Neuronal stem cell (in vitro differentiated cells): ENCODE measurements around the gene SCRN2.
A peak's percentile ranks its signal among the peaks of the same experiment; 100 is the strongest.

Experiments used
- DNase-seq: peaks from one replicate; pipeline ENCODE4 v3.0.0-alpha.2; 2013; ENCODE audit warnings: low spot score
- H2AFZ ChIP-seq: one replicate; pipeline ENCODE4 v1.6.1; 2013; ENCODE audit warnings: mild to moderate bottlenecking, low read length, inconsistent platforms
- H2AK5ac ChIP-seq: 2 replicates; pipeline ENCODE4 v1.6.1; 2013; ENCODE audit warnings: low read depth, mild to moderate bottlenecking, inconsistent platforms, low read length, moderate library complexity, mixed read lengths
- H2BK120ac ChIP-seq: 2 replicates; pipeline ENCODE4 v1.6.1; 2013; ENCODE audit warnings: low read depth, mild to moderate bottlenecking, inconsistent platforms, low read length, moderate library complexity, mixed read lengths
- H2BK12ac ChIP-seq: one replicate; pipeline ENCODE4 v1.6.1; 2013; ENCODE audit warnings: low read length, inconsistent platforms
- H2BK15ac ChIP-seq: 2 replicates; pipeline ENCODE4 v1.6.1; 2013; ENCODE audit warnings: mild to moderate bottlenecking, low read length, inconsistent platforms, mixed read lengths
- H2BK5ac ChIP-seq: one replicate; pipeline ENCODE4 v1.6.1; 2013; ENCODE audit warnings: inconsistent platforms, mild to moderate bottlenecking, low read length, moderate library complexity
- H3K14ac ChIP-seq: one replicate; pipeline ENCODE4 v1.6.1; 2013; ENCODE audit warnings: low read length, inconsistent platforms
- H3K18ac ChIP-seq: 2 replicates; pipeline ENCODE4 v1.6.1; 2013; ENCODE audit warnings: low read length, inconsistent platforms
- H3K23ac ChIP-seq: 2 replicates; pipeline ENCODE4 v1.6.1; 2013; ENCODE audit warnings: low read depth, mild to moderate bottlenecking, mixed read lengths, low read length, inconsistent platforms; ENCODE audit not compliant: poor library complexity
- H3K27ac ChIP-seq: replicated peaks from 3 replicates; pipeline ENCODE4 v1.5.1; 2013; ENCODE audit warnings: low read length, inconsistent platforms
- H3K27me3 ChIP-seq, 3 experiments: 2 replicates each; pipeline ENCODE4 v1.6.1; 2013; ENCODE audit warnings: low read length in 3 of 3, mild to moderate bottlenecking in 2 of 3, inconsistent platforms in 1 of 3, low read depth in 1 of 3, mixed read lengths in 1 of 3, moderate library complexity in 1 of 3; ENCODE audit not compliant: control insufficient read depth in 3 of 3, insufficient read depth in 3 of 3
- H3K36me3 ChIP-seq, 2 donors: replicated peaks in 1 of 2; 2 replicates each; pipeline ENCODE4 v1.6.1; 2013; ENCODE audit warnings: low read length in 2 of 2; ENCODE audit not compliant: control insufficient read depth in 2 of 2, insufficient read depth in 2 of 2
- H3K4ac ChIP-seq: 2 replicates; pipeline ENCODE4 v1.6.1; 2013; ENCODE audit warnings: inconsistent platforms, mild to moderate bottlenecking, low read length, moderate library complexity
- H3K4me1 ChIP-seq, 2 donors: 1 replicate in 1 of 2; 2 replicates in 1 of 2; pipeline ENCODE4 v1.6.1; 2013; ENCODE audit warnings: low read length in 2 of 2, low read depth in 1 of 2; ENCODE audit not compliant: control insufficient read depth in 2 of 2, insufficient read depth in 1 of 2
- H3K4me2 ChIP-seq: one replicate; pipeline ENCODE4 v1.6.1; 2013; ENCODE audit warnings: mild to moderate bottlenecking, low read length, inconsistent platforms; ENCODE audit not compliant: insufficient read depth, poor library complexity, severe bottlenecking
- H3K4me3 ChIP-seq, 2 donors: 2 replicates each; pipeline ENCODE4 v1.5.1; 2013; ENCODE audit warnings: low read length in 2 of 2, mild to moderate bottlenecking in 2 of 2, inconsistent platforms in 1 of 2, moderate library complexity in 1 of 2
- H3K79me1 ChIP-seq: one replicate; pipeline ENCODE4 v1.6.1; 2013; ENCODE audit warnings: low read depth, mild to moderate bottlenecking, inconsistent platforms, low read length, moderate library complexity
- H3K9ac ChIP-seq: one replicate; pipeline ENCODE4 v1.6.1; 2013; ENCODE audit warnings: mild to moderate bottlenecking, low read depth, low read length, inconsistent platforms; ENCODE audit not compliant: poor library complexity
- H3K9me3 ChIP-seq, 2 donors: replicated peaks in 1 of 2; 2 replicates each; pipeline versions ENCODE3 to v1.6.1; 2013; ENCODE audit warnings: low read length in 2 of 2, mild to moderate bottlenecking in 2 of 2, inconsistent platforms in 1 of 2, low read depth in 1 of 2, mixed read lengths in 1 of 2, moderate library complexity in 1 of 2; ENCODE audit not compliant: control insufficient read depth in 2 of 2, insufficient read depth in 1 of 2
- H4K8ac ChIP-seq: one replicate; pipeline ENCODE4 v1.6.1; 2013; ENCODE audit warnings: low read depth, mild to moderate bottlenecking, inconsistent platforms, low read length, moderate library complexity
- H4K91ac ChIP-seq: one replicate; pipeline ENCODE4 v1.6.1; 2013; ENCODE audit warnings: low read length, low read depth, mild to moderate bottlenecking, inconsistent platforms; ENCODE audit not compliant: poor library complexity
- WGBS, 2 donors: extraction: QIAGEN DNeasy Blood & Tissue Kit; methylation state at CpG; one replicate each; pipeline ENCODE4 v1.1.7; 2013; ENCODE audit warnings: missing lambda C conversion rate in 2 of 2, mixed read lengths in 1 of 2; ENCODE audit not compliant: insufficient read length in 2 of 2, insufficient replicate concordance in 1 of 2; ENCODE audit errors: extremely low coverage in 2 of 2; 5-methylcytosine and 5-hydroxymethylcytosine counted together

SCRN2 gene

GRCh38 chr17:47864791-47865216, 23.7 kb upstream of the SCRN2 start:
- H3K27ac ChIP-seq, result no peak overlapping the region
- DNase-seq, result no peak
- no peak overlapping the region for H3K4me3 ChIP-seq
- no peaks in the 10 kb centered on the region for H3K36me3 ChIP-seq
- H3K23ac ChIP-seq, result peak overlapping the region; percentile 37
- H3K4me1 ChIP-seq, result peaks cover 0 to 2% of the 10 kb centered on the region in 2 donors
- H3K9ac ChIP-seq, result no peak overlapping the region
- H3K79me1 ChIP-seq, result no peaks in the 10 kb centered on the region
- no peak overlapping the region for H2BK12ac ChIP-seq
- peaks cover 0 to 72% (median 0%) of the 10 kb centered on the region in 3 experiments for H3K27me3 ChIP-seq
- no peak overlapping the region for H4K91ac ChIP-seq
- no peak overlapping the region for H2BK120ac ChIP-seq
- H3K14ac ChIP-seq, result no peak overlapping the region
- H3K4me2 ChIP-seq, result no peak overlapping the region
- H3K4ac ChIP-seq, result no peak overlapping the region
- peak overlapping the region; percentile 91 for H2AK5ac ChIP-seq
- no peak overlapping the region for H2AFZ ChIP-seq
- no peak overlapping the region for H3K18ac ChIP-seq
- no peak overlapping the region for H2BK15ac ChIP-seq
- no peak overlapping the region for H2BK5ac ChIP-seq
- no peaks in the 10 kb centered on the region for H3K9me3 ChIP-seq
- H4K8ac ChIP-seq, result no peak overlapping the region
- WGBS, 2 donors, result no CpG with 5 or more reads among the region's 7 CpGs

DNA sequence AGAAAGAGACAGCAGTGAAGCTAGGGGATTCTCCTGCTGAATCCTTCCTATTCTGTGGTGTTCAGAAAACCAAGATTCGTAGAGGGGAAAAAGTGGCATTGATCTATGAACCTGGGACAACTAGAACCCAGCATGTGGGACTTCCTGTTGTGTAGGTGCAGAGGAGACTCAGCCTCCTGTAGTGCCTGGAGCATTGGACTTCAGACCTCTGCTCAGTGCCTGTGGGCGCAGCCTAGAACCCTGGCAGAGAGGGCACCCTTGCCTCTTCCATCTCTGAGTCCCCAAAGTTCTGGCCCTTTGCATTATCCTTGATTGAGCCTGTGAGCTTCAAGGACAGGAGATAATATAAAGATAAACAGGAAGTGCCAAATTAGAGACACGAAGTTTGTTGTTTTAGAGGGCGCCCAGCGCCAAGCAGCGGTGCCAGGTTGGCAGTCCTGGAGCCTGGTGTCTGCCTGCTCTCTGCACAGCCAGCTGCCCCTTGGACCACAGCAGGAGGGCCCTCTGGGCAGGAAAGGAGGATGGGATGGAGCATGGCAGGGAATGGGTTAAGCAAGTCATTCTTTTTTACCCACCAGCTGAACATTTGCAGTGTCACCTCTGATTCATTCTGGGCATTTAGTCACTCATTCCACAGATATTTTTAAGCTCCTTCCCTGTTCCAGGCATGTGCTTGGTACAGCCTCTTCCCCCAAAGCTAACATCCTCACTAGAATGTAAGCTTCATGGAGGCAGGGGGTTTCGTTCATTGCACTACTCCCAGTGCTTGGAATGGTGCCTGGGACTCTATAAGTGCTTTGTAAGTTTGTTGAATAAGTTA, 21.8 kb upstream of the SCRN2 start:
- no peaks in the 10 kb centered on the region for H3K79me1 ChIP-seq
- H3K23ac ChIP-seq, result no peak overlapping the region
- H3K4me3 ChIP-seq, result no peak overlapping the region
- H2BK12ac ChIP-seq, result no peak overlapping the region
- H4K91ac ChIP-seq, result no peak overlapping the region
- no peak overlapping the region for H3K9ac ChIP-seq
- no peak overlapping the region for H3K4me2 ChIP-seq
- no peak overlapping the region for H3K14ac ChIP-seq
- no peak overlapping the region for H2BK15ac ChIP-seq
- no peaks in the 10 kb centered on the region for H3K4me1 ChIP-seq
- no peak overlapping the region for H3K4ac ChIP-seq
- H2BK5ac ChIP-seq, result no peak overlapping the region
- no peak overlapping the region for H3K18ac ChIP-seq
- H2AK5ac ChIP-seq, result no peak overlapping the region
- no peak overlapping the region for H2BK120ac ChIP-seq
- no peak for DNase-seq
- no peak overlapping the region for H4K8ac ChIP-seq
- no CpG with 5 or more reads among the region's 7 CpGs for WGBS, 2 donors
- no peak overlapping the region for H2AFZ ChIP-seq
- H3K27me3 ChIP-seq, result peaks cover 0 to 72% (median 0%) of the 10 kb centered on the region in 3 experiments
- no peaks in the 10 kb centered on the region for H3K9me3 ChIP-seq
- H3K36me3 ChIP-seq, result no peaks in the 10 kb centered on the region
- H3K27ac ChIP-seq, result no peak overlapping the region

GRCh38 chr17:47860386-47860785, 19.3 kb upstream of the SCRN2 start:
- no peak for DNase-seq

GRCh38 chr17:47857551-47858455, 16.7 kb upstream of the SCRN2 start:
- no peak overlapping the region for H2AFZ ChIP-seq
- no peak overlapping the region for H3K27ac ChIP-seq
- H3K79me1 ChIP-seq, result no peaks in the 10 kb centered on the region
- no peak overlapping the region for H3K18ac ChIP-seq
- no peak overlapping the region for H2BK5ac ChIP-seq
- WGBS, 2 donors, result no CpG with 5 or more reads among the region's 16 CpGs
- H3K14ac ChIP-seq, result no peak overlapping the region
- no peak overlapping the region for H3K4me2 ChIP-seq
- no peak overlapping the region for H4K91ac ChIP-seq
- H2BK12ac ChIP-seq, result no peak overlapping the region
- no peak overlapping the region for H2BK15ac ChIP-seq
- H3K9ac ChIP-seq, result no peak overlapping the region
- no peak overlapping the region for H4K8ac ChIP-seq
- no peak overlapping the region for H3K4me3 ChIP-seq
- DNase-seq, result no peak
- peaks cover 9 to 86% (median 34%) of the 10 kb centered on the region in 3 experiments for H3K27me3 ChIP-seq
- H3K36me3 ChIP-seq, result no peaks in the 10 kb centered on the region
- H3K23ac ChIP-seq, result no peak overlapping the region
- no peaks in the 10 kb centered on the region for H3K4me1 ChIP-seq
- no peak overlapping the region for H2BK120ac ChIP-seq
- no peak overlapping the region for H3K4ac ChIP-seq
- no peaks in the 10 kb centered on the region for H3K9me3 ChIP-seq
- H2AK5ac ChIP-seq, result peak overlapping the region; percentile 30

More at GRCh38 chr17:47860386-47860785, 19.3 kb upstream of the SCRN2 start:
- Histone ChIP-seq H2BK15ac (no peak overlapping the region), H2AFZ (no peak overlapping the region), H3K27ac (no peak overlapping the region), H3K4me1 (no peaks in the 10 kb centered on the region), H3K23ac (no peak overlapping the region), H2BK12ac (no peak overlapping the region), H2BK5ac (no peak overlapping the region), H3K79me1 (no peaks in the 10 kb centered on the region), H3K14ac (no peak overlapping the region), H3K9me3 (no peaks in the 10 kb centered on the region), H2AK5ac (no peak overlapping the region), H3K4ac (no peak overlapping the region), H3K9ac (no peak overlapping the region), H4K8ac (no peak overlapping the region), H3K36me3 (no peaks in the 10 kb centered on the region), H3K18ac (no peak overlapping the region), H3K4me3 (no peak overlapping the region), H4K91ac (no peak overlapping the region), H2BK120ac (no peak overlapping the region), H3K4me2 (no peak overlapping the region), H3K27me3 (peaks cover 0 to 71% (median 10%) of the 10 kb centered on the region in 3 experiments)
- WGBS, 2 donors, result no CpG with 5 or more reads among the region's 5 CpGs
